Adrenal gland (tissue), 5 donors: ENCODE measurements around the gene CKMT2.

Experiments used
- CTCF ChIP-seq, 6 experiments: fragments of 450-650 bp in 4 of 6; fragments of 200-600 bp in 2 of 6; sonication (generic) in 1 of 6; IDR thresholded peaks; 1 replicate in 5 of 6; 2 replicates in 1 of 6; pipeline versions ENCODE4 v1.5.1 to v1.8.0; 2016 to 2021; ENCODE audit warnings: antibody characterized with exemption in 6 of 6, mild to moderate bottlenecking in 2 of 6, moderate library complexity in 1 of 6
- POLR2A ChIP-seq, 2 donors: fragments of 450-650 bp; IDR thresholded peaks; one replicate each; pipeline ENCODE4 v1.6.1; 2017; ENCODE audit warnings: antibody characterized with exemption in 2 of 2, mild to moderate bottlenecking in 2 of 2, moderate library complexity in 1 of 2
- donor health status: DM: no; HTN: no; CAD: no.

GRCh38 chr5:81254886-81255559 is 21.9 kb downstream of the CKMT2 start:
- no peak for TF ChIP-seq POLR2A (IDR thresholded peaks at IDR 0.05)
- TF ChIP-seq CTCF (IDR thresholded peaks at IDR 0.05): no peak
